HCT116 (cell line): ENCODE data around the gene LRRC34. TPM values are rescaled to one million over a fixed set of nuclear protein-coding genes. Genes with fewer than 3 reads are reported as not detected.
A peak's percentile ranks its signal among the peaks of the same experiment; 100 is the strongest.

Experiments used
- ATAC-seq: fragments of 200-7000 bp; cut with Tn5 transposase; 2 replicates; pipeline ENCODE4 v1.9.1; 2020; ENCODE audit warnings: mild to moderate bottlenecking, moderate library complexity
- BruUV-seq: library from RNA; stranded (reverse); fragments of 400-500 nt; replicated peaks from 2 replicates; lab custom pipeline; 2021; lab: Mats Ljungman, UMichigan
- CTCF ChIA-PET: fragments of 300-600 bp; sonication (Branson Sonifier 250); formaldehyde crosslinking; loops from one replicate; lab custom pipeline; 2021; ENCODE audit warnings: antibody characterized with exemption; lab: Charles Lee
- POLR2A ChIA-PET: fragments of 300-600, 350-600 bp; sonication (Branson Sonifier 250); formaldehyde crosslinking; loops from one replicate; lab custom pipeline; 2021; ENCODE audit warnings: antibody characterized with exemption; lab: Charles Lee
- RAD21 ChIA-PET, 2 experiments: fragments of 300-600 bp; sonication (Branson Sonifier 250); formaldehyde crosslinking; loops; one replicate each; lab custom pipeline; 2023; ENCODE audit warnings: low total read pairs in 2 of 2; ENCODE audit not compliant: uncharacterized antibody in 2 of 2, unreplicated experiment in 2 of 2, low non-redundant PET in 1 of 2; lab: Charles Lee
- DNase-seq: peaks from one replicate; pipeline ENCODE4 v3.0.0-alpha.2; 2010; ENCODE audit warnings: low read depth, low spot score
- H2AFZ ChIP-seq: fragments of 200-600 bp; shearing (Covaris generic), sonication (generic); 2 replicates; pipeline ENCODE4 v1.6.1; 2017; ENCODE audit warnings: low read depth, mixed run types, mixed read lengths, antibody characterized with exemption, low read length; ENCODE audit not compliant: poor library complexity, severe bottlenecking
- H3K27ac ChIP-seq: 2 replicates; pipeline ENCODE4 v1.5.1; 2012; ENCODE audit warnings: low read depth, low read length
- H3K27me3 ChIP-seq: fragments of 200-600 bp; sonication (generic); 2 replicates; pipeline ENCODE4 v1.6.1; 2016; ENCODE audit warnings: mixed run types, low read length, mixed read lengths; ENCODE audit not compliant: insufficient read depth
- H3K36me3 ChIP-seq, 2 experiments: fragments of 200-500 bp in 1 of 2; fragments of 200-600 bp in 1 of 2; sonication (Bioruptor generic) in 1 of 2; sonication (generic) in 1 of 2; 2 replicates each; pipeline versions ENCODE4 v1.5.1 to v1.6.1; 2014 to 2016; ENCODE audit warnings: low read length in 2 of 2, inconsistent platforms in 1 of 2, mixed read lengths in 1 of 2, mixed run types in 1 of 2; ENCODE audit not compliant: insufficient read depth in 2 of 2, control insufficient read depth in 1 of 2
- H3K4me1 ChIP-seq, 2 experiments: fragments of 200-600 bp in 1 of 2; sonication (generic) in 1 of 2; 2 replicates each; pipeline versions ENCODE4 v1.5.1 to v1.6.1; 2012 to 2017; ENCODE audit warnings: low read length in 2 of 2, inconsistent platforms in 1 of 2, mild to moderate bottlenecking in 1 of 2, mixed read lengths in 1 of 2, mixed run types in 1 of 2, moderate library complexity in 1 of 2; ENCODE audit not compliant: insufficient read depth in 2 of 2, control insufficient read depth in 1 of 2
- H3K4me2 ChIP-seq: fragments of 200-600 bp; sonication (generic); 2 replicates; pipeline ENCODE4 v1.6.1; 2017; ENCODE audit warnings: mixed run types, low read length, mixed read lengths
- H3K4me3 ChIP-seq, 2 experiments: fragments of 200-600 bp in 1 of 2; sonication (generic) in 1 of 2; replicated peaks in 1 of 2; 2 replicates each; pipeline ENCODE4 v1.5.1; 2011 to 2016; ENCODE audit warnings: low read length in 2 of 2, control low read depth in 1 of 2, low read depth in 1 of 2, mild to moderate bottlenecking in 1 of 2, mixed read lengths in 1 of 2, mixed run types in 1 of 2
- H3K79me2 ChIP-seq: fragments of 200-600 bp; sonication (generic); 2 replicates; pipeline ENCODE4 v1.6.1; 2017; ENCODE audit warnings: mild to moderate bottlenecking, mixed run types, low read length, moderate library complexity, mixed read lengths; ENCODE audit not compliant: insufficient read depth
- H3K9ac ChIP-seq: fragments of 200-600 bp; sonication (generic); 2 replicates; pipeline ENCODE4 v1.6.1; 2016; ENCODE audit warnings: low read length, mixed read lengths
- H3K9me2 ChIP-seq: fragments of 200-600 bp; sonication (generic), shearing (Covaris generic); 2 replicates; pipeline ENCODE4 v1.6.1; 2017; ENCODE audit warnings: mixed run types, mild to moderate bottlenecking, moderate library complexity; ENCODE audit not compliant: insufficient read depth
- H3K9me3 ChIP-seq, 2 experiments: fragments of 200-500 bp in 1 of 2; fragments of 200-600 bp in 1 of 2; sonication (Bioruptor generic) in 1 of 2; sonication (generic) in 1 of 2; 2 replicates each; pipeline ENCODE4 v1.6.1; 2014 to 2017; ENCODE audit warnings: low read length in 2 of 2, mixed read lengths in 2 of 2, inconsistent platforms in 1 of 2, low read depth in 1 of 2, mild to moderate bottlenecking in 1 of 2, mixed run types in 1 of 2, moderate library complexity in 1 of 2; ENCODE audit not compliant: control insufficient read depth in 1 of 2, insufficient read depth in 1 of 2
- H4K20me1 ChIP-seq: fragments of 200-600 bp; sonication (generic), shearing (Covaris generic); 2 replicates; pipeline ENCODE4 v1.6.1; 2017; ENCODE audit warnings: mixed run types, mild to moderate bottlenecking, moderate library complexity; ENCODE audit not compliant: insufficient read depth
- CTCF ChIP-seq, 3 experiments: fragments of 200-600 bp in 1 of 3; sonication (generic) in 1 of 3; IDR thresholded peaks in 2 of 3; conservative IDR thresholded peaks in 1 of 3; 2 replicates each; pipeline ENCODE4 v1.5.1; 2012 to 2017; ENCODE audit warnings: low read depth in 2 of 3, low read length in 2 of 3, antibody characterized with exemption in 1 of 3, borderline replicate concordance in 1 of 3, control low read depth in 1 of 3, mild to moderate bottlenecking in 1 of 3, mixed read lengths in 1 of 3, mixed run types in 1 of 3, moderate library complexity in 1 of 3; ENCODE audit not compliant: insufficient read depth in 1 of 3
- YY1 ChIP-seq: IDR thresholded peaks from 2 replicates; pipeline ENCODE4 v1.6.1; 2011; ENCODE audit warnings: low read length, low read depth, moderate library complexity, mild to moderate bottlenecking; ENCODE audit not compliant: insufficient replicate concordance; ENCODE audit errors: extremely low read depth
- ZBTB33 ChIP-seq: IDR thresholded peaks from 2 replicates; pipeline ENCODE4 v1.6.1; 2011; ENCODE audit warnings: mild to moderate bottlenecking, low read length, moderate library complexity; ENCODE audit not compliant: insufficient replicate concordance; ENCODE audit errors: extremely low read depth
- intact Hi-C: fragments of 100-400 bp; cut with micrococcal nuclease; formaldehyde crosslinking; loops from 2 replicates; pipeline ENCODE4 v1.10.0; 2022
- total RNA-seq: library from RNA; stranded (reverse); gene quantifications from one replicate; pipeline ENCODE4 v1.2.1, GENCODE V29; 2021; ENCODE audit not compliant: unreplicated experiment

The LRRC34 gene
- total RNA-seq, 1 experiment from 2014 or later: not detected

DNA sequence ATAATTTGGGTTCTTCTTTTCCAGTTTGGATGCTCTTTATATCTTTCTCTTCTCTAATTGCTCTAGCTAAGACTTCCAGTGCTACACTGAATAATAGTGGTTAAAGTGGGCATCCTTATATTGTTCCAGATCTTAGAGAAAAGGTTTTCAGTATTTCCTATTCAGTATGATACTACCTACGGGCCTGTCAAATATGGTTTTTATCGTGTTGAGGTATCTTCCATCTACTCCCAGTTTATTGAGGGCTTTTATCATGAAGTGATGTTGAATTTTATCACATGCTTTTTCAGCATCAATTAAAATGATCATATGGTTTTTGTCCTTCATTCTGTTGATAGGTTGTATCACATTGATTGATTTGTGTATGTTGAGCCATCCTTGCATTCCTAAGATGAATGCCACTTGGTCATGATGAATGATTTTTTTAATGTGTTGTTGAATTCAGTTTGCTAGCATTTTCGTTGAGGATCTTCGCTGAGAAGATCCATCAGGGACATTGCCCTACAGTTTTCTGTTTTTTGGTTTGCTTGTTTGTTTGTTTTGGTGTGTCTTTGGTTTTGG lies 3.0 kb upstream of the LRRC34 start (continued):
- no peak for TF ChIP-seq ZBTB33

- no peaks in the 10 kb centered on the region for H3K9me3 ChIP-seq
- TF ChIP-seq YY1 (no peak), CTCF (IDR thresholded peaks at IDR 0.05 in 2 of 3, conservative IDR thresholded peaks at IDR 0.05 in 1 of 3; ENCODE audit: borderline replicate concordance in 1 of 3, insufficient read depth in 1 of 3, low read depth in 2 of 3, low read length in 2 of 3) (peak in 1 of 3 experiments; percentile 32; a peak in 1 of 6 replicates)
- no peaks in the 10 kb centered on the region for H3K36me3 ChIP-seq
- H3K27ac ChIP-seq: no peak overlapping the region
- ChIA-PET CTCF (interaction anchor here (0.6 kb wide), 1 partner anchor 19 kb away, joined by 3 read pairs; no protein-coding TSS in a partner anchor), POLR2A (no interaction called here), RAD21 (no interaction called here)
- H4K20me1 ChIP-seq: no peaks in the 10 kb centered on the region
- no peaks in the 10 kb centered on the region for H3K27me3 ChIP-seq
- BruUV-seq: no TSS peak
- no peak overlapping the region for H3K4me2 ChIP-seq
- no peak overlapping the region for H3K9ac ChIP-seq
- H3K4me1 ChIP-seq: no peaks in the 10 kb centered on the region
- intact Hi-C loops: no loop called here
- DNase-seq (no peak), ATAC-seq (peak; percentile 60)
- no peaks in the 10 kb centered on the region for H3K79me2 ChIP-seq
- no peaks in the 10 kb centered on the region for H3K9me2 ChIP-seq
- no peak overlapping the region for H2AFZ ChIP-seq
- no peak overlapping the region for H3K4me3 ChIP-seq
Measured at GRCh38 chr3:169813757-169814517, 1.2 kb upstream of the LRRC34 start.
